Effector CD4-positive, alpha-beta T cell (primary cell): ENCODE measurements around the gene GIMAP7.
"Not testable (repeated sequence)": the region's sequence is repeated elsewhere in the genome, so short reads cannot be mapped to it uniquely, and the experiment has no call there.

Source experiments
- DNase-seq: peaks from one replicate; pipeline ENCODE4 v3.0.0-alpha.2; 2020

The GIMAP7 gene

DNA sequence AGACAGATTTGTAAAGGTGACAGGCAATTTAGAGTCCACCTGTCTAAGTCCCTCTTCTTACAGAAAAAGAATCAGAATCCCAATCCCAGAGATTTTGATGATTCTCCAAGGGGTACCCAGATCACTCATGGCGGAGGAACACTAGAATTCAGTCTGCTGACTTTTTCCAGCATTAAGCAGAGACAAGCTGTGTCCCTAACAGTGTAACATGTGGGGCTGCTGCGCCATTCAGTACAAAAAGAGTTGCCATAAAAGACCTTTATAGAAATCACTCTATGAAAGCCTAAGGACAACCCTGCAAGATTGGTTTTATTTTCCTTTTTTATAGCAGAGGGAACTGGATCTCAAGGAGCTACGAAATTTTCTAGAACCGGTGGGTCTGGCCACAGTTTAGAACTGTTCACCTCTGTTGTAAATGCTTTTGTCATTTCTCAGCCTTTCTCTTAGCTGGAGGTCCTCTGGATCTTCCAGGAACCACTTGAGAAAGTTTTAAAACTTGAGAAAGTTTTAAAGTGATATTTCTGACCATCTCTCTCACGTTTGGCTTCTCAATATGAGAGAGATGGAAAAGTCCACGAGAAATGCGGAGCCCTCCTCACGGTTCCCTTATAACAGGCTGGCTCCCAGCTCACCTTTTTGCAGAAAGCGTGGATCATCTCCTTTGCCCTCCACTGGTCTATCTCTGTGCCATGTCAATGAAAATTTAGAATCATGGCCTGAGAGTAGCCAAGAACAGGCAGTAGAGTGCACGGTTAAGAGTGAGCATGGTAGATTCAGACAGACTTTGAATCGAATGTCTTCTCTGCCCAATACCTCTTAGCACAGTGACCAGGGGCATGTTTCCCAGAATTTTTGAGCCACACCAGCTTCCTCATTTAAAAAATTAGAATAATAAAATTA is 826 bp downstream of the GIMAP7 start:
- no peak for DNase-seq

DNA sequence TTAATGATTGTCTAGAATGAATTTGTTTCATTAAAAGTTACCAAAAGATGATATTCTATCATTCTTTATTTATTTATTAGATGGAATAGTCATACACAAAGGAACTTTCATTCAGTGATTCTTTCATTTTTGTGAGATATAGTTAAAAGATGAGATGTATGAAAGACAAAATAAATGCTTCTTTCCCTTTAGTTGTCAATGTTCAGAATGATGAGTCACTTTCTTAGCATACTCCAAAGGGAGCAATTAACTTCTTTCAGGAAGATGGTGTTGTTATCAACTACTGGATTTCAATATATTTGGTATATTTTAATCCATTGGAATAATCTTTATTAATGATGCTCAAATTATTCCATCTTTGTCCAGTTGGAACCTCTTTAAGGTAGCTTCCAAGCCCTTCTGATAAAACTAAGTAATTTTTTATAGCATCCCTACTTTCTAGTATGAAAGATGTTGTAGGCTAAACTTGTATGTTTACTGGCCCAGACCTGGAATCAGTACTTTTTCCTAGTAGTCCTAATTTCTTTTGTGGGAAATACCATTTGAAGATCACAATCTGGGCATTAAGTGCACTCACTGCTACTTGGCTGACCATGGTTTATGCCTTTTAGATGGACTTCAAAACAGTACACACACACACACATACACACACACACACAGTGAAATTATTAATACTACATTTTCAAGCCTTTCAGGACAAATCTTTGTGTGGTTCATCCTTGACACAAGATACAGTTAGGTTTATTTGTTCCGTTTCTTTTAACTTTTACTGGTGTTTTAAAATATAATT is 2.5 kb downstream of the GIMAP7 start:
- no peak for DNase-seq

DNA sequence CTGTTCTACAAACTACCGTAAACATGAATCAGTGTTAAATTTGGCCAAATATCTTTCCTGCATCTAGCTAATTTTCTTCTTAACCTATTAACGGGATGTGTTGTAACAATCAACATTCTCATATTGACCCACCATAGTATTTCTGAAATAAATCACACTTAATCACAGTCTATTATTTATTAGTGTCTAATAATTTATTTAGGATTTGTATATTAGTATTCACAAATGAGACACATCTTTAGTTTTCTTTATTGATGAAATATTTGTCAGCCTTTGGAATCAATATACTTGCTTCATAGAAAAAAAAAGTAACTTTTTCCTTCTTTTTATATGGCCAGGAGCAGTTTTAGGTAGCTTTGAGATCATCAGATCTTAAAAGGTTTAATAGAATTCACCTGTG is 4.6 kb downstream of the GIMAP7 start:
- no peak for DNase-seq

DNA sequence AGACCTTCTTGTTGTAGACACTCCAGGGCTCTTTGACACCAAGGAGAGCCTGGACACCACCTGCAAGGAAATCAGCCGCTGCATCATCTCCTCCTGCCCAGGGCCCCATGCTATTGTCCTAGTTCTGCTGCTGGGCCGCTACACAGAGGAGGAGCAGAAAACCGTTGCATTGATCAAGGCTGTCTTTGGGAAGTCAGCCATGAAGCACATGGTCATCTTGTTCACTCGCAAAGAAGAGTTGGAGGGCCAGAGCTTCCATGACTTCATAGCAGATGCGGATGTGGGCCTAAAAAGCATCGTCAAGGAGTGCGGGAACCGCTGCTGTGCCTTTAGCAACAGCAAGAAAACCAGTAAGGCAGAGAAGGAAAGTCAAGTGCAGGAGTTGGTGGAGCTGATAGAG is 5.5 kb downstream of the GIMAP7 start:
- DNase-seq, result no peak

DNA sequence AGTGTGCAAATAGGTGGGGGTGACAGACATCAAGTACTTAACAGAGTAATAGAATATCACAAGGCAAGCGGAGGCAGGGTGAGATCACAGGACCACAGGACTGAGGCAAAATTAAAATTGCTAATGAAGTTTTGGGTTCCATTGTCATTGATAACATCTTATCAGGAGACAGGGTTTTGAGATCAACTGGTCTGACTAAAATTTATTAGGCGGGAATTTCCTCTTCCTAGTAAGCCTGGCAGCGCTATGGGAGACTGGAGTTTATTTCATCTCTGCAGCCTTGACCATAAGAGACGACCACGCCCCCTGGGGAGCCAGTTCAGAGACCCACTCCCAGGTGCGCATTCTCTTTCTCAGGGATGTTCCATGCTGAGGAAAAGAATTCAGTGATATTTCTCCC is 8.3 kb downstream of the GIMAP7 start:
- not testable (repeated sequence) for DNase-seq

DNA sequence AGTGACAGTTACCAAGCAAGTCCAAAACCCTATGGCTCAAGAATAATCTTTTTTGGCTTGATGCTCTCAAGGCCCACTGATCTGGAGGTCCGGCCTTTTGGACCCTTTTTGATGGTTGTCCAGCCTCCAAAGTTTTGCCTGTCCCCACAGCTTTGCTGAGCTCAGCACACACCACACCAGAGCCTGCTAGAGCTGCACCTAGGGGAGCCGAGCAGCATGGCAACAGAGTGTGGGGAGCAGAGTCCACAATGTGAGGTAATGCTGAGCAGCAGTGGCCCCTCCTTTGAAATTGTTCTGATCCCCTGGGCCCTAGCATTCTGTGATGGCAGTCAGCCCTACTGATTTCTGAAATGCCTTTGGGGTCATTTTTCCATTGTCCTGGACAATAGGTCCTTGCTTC is 9.3 kb downstream of the GIMAP7 start:
- DNase-seq, result no peak

DNA sequence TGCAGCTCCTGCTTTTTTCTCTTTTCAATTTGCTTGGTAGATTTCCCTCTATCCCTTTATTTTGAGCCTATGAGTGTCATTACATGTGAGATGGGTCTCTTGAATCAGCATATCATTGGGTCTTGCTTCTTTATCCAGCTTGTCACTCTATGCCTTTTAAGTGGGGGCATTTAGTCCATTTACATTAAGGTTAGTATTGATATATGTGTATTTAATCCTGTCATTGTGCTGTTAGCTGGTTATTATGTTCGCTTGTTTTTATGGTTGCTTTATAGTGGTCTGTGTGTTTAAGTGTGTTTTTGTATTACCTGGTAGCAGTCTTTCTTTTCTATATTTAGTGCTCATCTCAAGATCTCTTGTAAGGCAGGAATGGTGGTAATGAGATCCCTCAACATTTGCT is 17.0 kb downstream of the GIMAP7 start:
- DNase-seq, result no peak

DNA sequence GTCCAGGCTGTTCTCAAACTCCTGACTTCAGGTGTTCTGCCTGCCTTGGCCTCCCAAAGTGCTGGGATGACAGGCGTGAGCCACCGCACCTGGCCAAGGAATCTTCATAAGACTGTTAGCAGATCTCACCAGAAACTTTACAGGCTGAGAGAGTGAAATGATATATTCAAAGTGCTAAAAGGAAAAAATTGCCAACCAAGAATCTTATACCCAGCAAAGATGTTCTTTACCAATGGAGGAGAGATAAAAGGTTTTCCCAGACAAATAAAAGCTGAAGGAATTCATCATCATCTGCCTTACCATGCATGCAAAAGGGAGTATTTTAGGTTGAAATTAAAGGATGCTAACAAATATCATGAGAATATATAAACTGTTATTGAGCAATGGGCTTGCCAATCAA is 23.6 kb downstream of the GIMAP7 start:
- no peak for DNase-seq

DNA sequence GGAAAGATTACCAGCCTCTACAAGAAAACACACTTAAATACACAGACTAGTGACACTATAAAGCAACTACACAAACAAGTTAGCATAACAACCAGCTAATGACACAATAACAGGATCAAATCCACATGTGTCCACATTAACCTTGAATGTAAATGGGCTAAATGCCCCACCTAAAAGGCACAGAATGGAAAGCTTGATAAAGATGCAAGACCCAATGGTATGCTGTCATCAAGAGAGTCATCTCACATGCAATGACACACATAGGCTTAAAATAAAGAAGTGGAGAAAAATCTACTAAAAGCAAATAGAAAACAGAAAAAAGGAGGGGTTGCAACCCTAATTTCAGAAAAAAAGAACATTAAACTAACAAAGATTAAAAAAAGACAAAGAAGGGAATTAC is 38.5 kb downstream of the GIMAP7 start:
- DNase-seq, result no peak

DNA sequence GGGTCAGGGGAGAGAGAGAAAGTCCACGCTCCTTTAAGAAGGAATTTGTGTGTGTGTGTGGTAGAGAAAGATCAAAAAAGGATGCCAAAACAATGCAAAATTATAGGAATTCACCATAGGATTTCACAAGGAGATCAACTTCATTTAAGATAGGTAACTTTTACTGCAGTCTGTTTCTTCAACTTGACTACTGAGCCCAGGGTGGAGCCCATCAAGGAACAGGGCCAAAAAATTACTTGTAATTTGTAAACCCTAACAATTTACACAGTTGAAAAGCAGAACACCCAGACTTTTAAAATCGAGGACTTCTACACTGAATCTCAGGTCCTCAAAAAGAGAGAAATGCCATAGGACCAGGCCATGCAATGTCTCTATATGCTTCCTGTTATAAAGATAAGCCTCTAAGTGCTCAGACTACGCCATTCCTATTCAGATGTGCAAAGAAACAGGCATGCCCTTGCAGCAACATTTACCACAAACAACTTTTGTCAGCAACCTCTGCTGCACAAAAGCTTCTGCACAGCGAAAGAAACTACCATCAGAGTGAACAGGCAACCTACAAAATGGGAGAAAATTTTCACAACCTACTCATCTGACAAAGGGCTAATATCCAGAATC is 42.0 kb downstream of the GIMAP7 start:
- DNase-seq, result peak; percentile 6

DNA sequence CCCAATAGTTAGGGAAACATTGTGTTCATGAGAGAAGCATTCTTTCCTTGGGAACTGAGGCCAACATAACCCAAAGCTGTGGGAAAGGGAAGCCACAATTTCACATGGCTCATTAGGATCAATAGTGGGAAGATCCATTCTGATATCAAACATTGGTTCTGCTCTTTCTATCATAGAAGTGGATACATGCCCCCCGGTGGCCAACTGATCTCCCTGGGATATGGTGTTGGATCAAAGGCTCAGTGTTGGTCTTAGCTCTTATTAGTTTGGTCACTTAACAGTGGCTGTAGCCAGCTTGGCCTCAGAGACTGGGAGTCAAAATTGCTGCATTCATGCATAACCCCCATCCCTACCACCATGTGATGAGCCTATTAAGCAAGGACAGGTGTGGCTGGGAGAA is 45.8 kb downstream of the GIMAP7 start:
- no peak for DNase-seq

DNA sequence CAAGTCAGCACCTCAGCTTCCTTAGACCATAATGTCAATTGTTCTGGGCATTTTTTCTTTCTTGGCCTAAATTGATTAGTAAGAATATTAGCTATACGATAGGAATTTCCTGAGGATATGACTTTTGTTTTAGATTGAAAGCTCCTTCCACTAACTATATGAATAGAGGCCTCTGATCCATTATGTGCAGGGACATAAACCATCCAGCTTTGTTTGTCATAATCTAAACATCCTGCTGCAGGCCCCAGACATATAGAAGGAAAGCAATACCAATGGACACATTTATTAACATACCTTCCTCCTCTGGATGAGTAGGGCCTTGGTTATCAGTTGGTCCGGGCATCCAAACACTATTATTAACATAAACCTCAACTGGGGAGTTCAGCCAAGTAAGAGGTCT is 48.2 kb downstream of the GIMAP7 start:
- DNase-seq, result no peak

DNA sequence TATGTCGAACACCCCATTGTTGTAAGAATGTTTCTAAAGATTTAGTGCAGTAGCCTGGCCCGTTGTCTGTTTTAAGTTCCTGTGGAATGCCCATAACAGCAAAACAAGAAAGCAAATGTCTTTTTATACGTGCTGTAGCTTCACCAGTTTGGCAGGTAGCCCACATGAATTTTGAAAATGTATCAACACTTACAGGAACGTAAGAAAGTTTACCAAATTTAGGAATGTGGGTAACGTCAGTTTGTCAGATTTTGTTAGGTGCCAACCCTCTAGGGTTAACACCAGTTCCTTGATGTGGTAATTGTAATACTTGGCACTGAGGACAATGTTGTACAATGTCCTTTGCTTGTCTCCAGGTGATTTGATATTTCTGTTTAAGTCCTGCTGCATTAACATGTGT is 49.3 kb downstream of the GIMAP7 start:
- DNase-seq, result no peak

DNA sequence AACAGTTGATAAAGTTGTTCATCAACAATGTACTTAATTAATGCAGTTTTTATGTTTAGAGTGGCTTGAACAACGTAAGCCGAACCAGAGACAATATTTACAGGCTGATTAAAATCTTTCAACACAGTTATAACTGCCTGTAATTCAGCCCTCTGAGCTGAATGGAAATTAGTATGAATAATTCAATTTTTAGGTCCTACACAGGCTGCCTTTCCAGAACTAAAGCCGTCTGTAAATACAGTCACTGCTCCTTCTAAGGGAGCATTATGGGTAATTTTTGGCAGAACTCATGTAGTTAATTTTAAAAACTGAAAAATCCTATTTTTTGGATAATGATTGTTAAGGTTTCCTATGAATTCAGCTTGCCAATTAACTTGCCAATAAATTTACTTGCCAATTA is 49.9 kb downstream of the GIMAP7 start:
- DNase-seq, result no peak

DNA sequence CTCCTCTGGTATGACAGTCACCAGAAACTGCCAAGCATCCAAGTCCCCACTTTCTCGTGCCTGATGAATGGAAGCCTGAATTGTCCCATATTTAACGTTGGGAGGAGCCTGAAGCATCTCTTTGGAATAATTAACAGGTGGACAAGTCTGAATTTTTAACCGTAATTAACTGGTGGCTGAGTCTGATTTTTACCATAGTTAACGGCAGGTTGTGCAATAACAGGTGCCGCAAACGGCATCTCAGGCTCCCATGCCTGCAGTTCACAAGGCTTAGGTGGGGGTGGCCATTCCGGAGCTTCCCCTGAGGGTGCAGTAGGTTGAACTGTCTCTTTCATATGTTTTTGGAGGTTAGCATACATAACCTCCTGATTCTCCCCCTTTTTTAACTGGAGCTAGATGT is 50.6 kb downstream of the GIMAP7 start:
- no peak for DNase-seq

DNA sequence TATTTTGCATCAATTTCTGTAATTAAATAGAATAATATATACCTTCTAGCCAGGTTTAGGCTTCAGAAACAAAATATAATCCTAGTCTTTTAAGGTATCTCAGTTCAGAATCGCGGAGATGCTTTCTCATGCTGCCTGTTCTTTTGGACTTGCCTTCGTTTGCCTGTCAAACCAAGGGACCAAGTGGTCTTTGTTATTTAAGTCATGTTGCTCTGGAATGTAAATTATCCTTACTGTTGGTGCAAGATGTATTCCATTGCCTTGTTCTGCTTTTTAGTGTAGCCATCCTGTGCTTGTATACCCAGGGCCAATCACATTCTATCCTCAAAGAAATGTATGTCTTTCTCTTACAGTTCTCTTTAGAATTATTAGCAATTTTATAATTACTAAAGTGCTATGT is 51.5 kb downstream of the GIMAP7 start:
- DNase-seq, result no peak

DNA sequence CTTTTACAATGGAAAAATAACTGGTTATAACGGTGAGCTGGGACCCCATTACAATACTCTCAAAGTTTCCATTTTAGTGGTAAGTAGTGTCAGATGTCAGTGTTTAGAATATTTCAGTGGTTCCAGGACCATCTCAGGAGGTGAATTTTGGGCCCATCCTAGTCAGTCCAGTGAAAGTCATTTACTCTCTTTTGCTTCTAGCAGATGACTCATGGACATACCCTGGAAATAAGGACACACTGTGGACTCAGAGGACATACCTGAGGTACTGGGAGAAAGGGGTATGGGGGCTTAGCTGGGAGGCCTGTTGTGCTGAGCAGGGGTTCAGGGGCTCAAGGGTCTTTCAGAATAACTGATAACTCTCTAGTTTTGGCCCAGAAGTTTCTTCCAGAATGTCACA is 51.9 kb downstream of the GIMAP7 start:
- no peak for DNase-seq

DNA sequence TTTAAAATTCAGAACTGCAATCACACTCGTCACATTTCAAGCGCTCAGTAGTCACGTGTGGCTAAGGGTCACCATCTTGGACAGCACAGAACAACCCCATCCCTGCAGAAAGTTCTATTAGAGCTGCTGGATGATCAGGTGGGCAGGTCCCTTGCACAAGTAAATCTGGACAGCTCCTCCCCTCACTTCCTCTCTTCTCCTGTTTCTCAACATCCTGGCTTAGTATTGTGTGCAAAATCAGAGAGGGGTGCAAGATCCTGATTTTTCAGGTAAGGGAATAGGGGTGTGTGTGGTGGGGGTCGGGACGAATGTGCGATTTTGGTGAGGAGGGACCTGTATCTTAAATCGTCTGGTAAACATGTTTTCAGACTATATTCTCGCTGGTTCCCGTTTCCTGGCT is 52.5 kb downstream of the GIMAP7 start, which contains the start of gene GIMAP4:
TSS of gene GIMAP4 (plus strand) at position 222 of the 400 bp plus-strand sequence. CDS start 2,512 bp downstream, outside the sequence.
- no peak for DNase-seq

DNA sequence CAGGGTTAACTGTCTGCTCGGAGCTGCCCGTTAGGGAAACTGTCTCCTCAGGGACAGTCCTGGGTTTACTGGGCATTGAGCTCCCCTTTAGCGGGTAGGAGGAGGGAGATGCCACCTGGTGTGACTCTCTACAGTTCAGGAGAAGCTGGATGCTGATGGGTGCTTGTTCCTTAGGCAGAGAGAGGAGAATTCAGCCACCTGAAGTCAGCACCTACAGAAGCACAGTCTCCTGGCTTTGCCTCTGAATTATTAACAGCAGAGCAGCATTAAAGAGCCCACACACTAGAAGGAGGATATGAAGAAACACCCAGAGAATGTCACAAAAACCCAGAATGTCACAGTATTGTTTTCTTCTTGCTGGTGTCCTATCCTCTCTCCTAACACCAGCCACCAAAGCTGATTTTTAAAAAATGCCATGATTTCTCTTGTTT is 53.2 kb downstream of the GIMAP7 start:
- DNase-seq, result no peak

DNA sequence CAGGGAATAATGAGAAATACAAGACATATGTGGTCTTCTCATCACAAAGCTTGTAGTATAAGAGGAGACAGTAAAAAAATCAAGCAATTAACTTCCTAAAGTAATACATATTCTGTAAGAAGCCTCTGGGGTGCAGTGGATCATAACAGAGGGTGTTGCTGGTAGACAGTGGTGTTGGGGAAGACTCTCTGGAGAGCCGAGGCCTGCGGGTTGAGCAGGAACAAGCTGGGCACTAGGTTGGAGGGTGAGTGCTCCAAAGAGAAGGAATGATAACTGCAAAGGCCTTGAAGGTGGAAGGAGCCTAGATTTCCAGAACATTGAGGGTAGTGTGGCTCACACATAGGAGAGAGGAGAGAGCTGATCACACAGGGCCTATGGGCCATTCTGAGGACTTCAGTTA is 54.0 kb downstream of the GIMAP7 start:
- DNase-seq, result no peak

DNA sequence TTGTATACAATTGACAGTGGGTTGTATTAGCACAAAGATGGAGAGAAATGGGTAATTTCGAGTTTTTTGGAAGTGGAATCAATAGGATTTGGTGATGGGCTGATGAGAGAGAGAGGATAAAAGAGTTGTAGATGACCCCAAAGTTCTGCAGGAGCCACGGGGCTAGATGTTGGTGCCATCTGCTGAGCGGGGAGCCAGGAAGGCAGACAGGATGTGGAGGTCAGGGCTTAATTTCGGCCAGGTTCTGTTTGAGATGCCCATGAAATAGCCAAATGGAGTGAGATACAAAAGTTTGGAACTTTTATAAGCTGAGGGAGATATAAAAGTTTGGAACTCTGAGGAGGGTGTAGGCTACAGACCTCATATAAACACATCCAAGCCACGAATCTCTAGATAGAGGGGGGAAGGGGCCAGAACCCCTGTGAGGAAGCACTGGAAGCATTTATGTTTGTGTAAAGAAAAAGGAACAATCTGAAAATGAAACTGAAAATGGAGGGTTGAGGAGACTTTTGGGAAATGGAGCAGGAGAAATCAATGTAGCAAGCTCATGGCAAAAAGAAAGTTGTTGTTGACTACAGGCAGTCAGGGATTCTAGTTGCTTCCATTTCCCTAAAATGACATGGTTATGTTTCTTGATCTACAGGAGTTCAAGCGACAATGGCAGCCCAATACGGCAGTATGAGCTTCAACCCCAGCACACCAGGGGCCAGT is 54.7 kb downstream of the GIMAP7 start:
- no peak for DNase-seq
